UCSD-AML1 (cell line): ENCODE measurements around the gene FZR1.
"Not testable (repeated sequence)": the region's sequence is repeated elsewhere in the genome, so short reads cannot be mapped to it uniquely, and the experiment has no call there.

Source experiments
- DNase-seq: peaks from one replicate; lab custom pipeline; 2025; ENCODE audit not compliant: unreplicated experiment; lab: John Stamatoyannopoulos, UW

FZR1 gene

DNA sequence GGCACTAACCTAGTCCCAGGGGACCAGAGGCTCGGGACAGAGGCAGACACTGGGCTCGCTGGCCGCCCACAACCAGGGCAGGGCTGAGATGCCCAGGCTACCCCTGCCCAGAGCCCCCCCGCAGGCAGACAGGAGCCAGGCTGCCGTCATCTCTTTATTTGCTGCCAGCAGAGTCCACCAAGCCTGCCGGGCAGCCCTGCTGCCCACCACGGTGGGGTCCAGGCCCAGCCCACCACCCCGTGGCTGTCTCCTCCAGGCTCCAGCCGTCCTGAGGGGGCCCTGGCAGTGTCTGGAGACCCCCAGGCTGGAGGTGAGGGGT lies 37.9 kb downstream of the FZR1 start:
- DNase-seq, result no peak

- DNase-seq, result peak; percentile 78
Observed at GRCh38 chr19:3544742-3545668, 38.9 kb downstream of the FZR1 start.

GRCh38 chr19:3545669-3546034 lies 39.5 kb downstream of the FZR1 start:
- no peak for DNase-seq

DNA sequence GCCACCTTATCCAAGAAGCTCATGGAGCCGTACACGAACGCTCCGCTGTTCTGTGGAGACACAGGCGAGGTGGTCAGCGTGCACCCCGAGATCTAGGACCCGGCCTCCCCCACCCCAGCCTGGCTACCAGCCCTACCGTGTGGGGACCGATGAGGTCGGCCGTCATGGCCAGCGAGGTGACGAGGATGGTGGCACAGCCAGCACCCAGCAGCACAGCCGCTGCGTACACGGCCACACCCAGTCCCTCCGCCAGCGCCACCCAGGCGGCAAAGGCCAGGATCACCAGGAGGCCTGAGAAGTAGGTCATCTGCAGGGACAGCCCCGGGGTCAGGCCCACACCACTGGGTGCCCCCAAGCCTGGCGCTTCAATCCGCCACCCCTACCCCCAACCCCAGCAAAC lies 40.0 kb downstream of the FZR1 start:
- no peak for DNase-seq

DNA sequence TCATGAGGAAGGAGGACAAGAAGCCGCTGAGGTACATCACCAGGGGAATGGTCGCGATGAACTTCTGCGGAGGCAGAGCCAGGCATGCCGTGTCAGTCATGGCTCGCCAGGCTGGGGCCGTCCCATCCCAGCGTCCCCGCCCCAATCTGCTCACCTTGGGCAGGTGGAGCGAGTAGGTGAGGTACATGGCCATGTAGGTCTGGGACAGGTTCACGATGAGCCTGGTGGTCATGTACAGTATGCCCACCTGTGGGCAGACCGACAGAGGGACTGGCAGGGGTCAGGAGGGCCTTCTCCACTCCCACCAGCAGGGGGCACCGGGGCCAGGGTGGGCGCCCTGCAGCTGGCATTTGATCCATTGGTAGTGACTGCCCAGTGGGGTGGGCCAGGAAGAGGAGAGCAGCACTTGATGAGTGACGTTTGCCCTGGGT lies 41.2 kb downstream of the FZR1 start:
- DNase-seq, result peak; percentile 27

GRCh38 chr19:3547767-3548282 lies 41.7 kb downstream of the FZR1 start:
- no peak for DNase-seq

GRCh38 chr19:3548606-3549005 lies 42.5 kb downstream of the FZR1 start:
- DNase-seq, result no peak

GRCh38 chr19:3549816-3550215 lies 43.7 kb downstream of the FZR1 start:
- DNase-seq, result no peak

GRCh38 chr19:3550947-3551791 lies 45.1 kb downstream of the FZR1 start:
- DNase-seq, result no peak

GRCh38 chr19:3551792-3552095 lies 45.6 kb downstream of the FZR1 start:
- no peak for DNase-seq

GRCh38 chr19:3554254-3555083 lies 48.4 kb downstream of the FZR1 start:
- DNase-seq, result peak; percentile 39

DNA sequence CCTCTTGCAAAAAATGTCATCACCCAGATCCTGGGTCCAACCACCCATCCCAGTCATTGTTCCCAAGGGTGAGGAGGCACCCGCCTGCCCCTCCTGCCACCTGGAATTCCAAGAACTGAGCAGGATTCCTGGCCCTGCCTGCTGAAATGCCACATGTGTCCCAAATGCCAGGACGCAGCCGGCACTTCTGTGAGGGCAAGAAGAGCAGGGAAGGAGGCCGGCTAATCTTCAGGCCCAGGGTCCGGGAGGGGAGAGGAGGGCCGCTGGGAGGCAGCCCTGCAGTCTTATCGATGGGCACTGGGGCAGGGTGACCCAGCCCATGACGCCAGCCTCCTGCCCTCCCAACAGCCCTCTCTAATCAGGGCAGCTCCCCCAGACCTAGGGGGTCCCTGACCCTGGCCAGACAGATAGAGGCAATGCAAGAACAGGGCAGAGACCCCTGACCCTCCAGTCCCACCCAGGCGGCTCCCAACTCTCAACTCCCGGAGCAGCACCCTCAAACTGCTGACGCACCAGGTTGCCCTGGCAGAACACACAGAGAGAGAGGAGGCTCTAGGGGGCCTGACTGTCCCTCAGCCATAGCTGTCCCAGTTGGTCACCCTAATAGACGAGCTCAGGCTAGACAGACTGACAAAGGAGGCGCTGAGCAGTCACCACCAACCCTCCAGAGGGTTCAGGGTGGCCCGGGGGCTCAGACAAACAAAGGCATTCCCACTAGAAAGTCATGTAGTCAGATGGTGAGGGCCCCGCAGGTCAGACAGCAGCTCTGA lies 49.7 kb downstream of the FZR1 start:
- no peak for DNase-seq

DNA sequence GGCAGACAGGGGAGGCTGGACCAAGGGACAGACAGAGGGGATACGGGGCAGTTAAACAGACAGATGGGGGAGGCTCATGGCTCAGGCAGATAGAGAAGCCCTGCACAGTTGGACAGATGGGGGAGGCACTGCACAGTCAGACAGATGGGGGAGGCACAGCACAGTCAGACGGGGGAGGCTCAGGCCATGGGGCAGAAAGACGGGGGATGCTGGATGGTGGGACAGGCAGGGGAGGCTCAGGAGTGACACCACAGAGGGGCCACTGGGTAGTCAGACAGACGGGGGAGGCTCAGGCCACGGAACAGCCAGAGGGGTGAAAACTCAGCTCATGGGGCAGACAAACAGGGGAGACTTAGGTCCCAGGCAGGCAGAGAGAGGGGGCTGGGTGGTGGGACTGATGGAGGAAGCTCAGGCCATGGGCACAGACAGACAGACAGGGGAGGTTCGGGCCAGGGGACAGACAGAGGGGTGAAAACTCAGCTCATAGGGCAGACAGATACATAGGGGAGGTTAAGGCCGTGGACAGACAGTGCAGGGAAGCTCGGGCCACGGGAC lies 50.4 kb downstream of the FZR1 start:
- DNase-seq, result no peak

- DNase-seq, result peak; percentile 38
Observed at GRCh38 chr19:3556978-3557460, 50.9 kb downstream of the FZR1 start.

DNA sequence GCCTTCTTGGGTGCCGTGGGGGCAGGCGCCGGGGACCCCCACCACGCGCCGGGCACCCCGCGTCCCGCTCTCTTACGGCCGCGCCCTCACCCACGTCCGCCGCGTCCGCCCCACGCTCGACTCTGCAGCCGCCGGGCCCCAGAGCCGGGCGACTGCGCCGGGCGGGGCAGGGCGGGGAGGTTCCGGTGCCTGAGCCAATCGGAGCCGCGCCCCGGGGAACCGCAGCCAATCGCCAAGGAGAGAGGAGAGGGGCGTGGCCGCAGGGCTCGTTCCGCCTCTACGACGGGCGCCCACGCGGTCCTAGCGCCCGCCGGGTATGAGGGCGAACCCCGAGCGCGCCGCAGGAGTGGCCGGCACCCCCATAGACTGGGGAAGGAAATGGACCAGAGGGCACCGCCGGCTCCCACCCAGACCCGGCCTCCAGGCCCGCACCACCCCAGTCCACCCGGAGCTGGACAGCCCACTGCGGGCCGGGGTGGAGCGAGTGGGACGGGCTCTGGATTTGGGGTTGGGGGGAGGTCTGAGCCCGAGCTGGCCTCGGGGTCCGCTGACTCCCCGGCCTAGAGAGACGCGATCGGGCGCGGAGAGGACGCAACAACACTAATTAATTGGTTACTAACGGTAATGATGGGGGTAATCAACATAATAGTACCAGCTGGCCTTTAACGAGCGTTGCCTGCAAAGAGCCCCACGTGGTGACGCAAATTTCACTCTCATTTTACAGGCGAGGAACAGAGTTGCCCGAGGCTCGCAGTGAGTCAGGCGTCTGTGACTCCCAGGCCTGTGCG lies 51.5 kb downstream of the FZR1 start, which contains the start of gene MFSD12:
Gene MFSD12 (minus strand): TSS at position 126 of the 788 bp plus-strand sequence. CDS start 183 bp downstream, outside the sequence.
- DNase-seq, result peak; percentile 94

GRCh38 chr19:3563709-3564524 lies 57.8 kb downstream of the FZR1 start:
- no peak for DNase-seq

- DNase-seq, result no peak
Observed at GRCh38 chr19:3565139-3565538, 59.0 kb downstream of the FZR1 start.

DNA sequence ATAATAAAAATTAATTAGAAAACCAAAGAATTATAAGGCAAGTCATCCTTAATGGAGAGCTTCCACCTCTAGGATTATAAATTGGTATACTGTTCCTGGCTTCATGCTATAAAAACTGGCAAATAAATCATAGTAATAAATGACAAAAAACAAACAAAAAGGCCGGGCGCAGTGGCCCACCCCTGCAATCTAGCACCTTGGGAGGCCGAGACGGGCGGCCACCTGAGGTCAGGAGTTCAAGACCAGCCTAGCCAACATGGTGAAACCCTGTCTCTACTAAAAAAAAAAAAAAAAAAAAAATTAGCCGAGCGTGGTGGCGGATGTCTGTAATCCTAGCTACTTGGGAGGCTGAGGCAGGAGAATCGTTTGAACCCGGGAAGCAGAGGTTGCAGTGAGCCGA lies 63.9 kb downstream of the FZR1 start:
- DNase-seq, result not testable (repeated sequence)
